GM23248 (cell line): ENCODE data around the gene CNNM4. TPM values are rescaled to one million over a fixed set of nuclear protein-coding genes. Genes with fewer than 3 reads are reported as not detected.

Source experiments
- DNase-seq: peaks from one replicate; pipeline ENCODE4 v3.0.0-alpha.2; 2015
- H2AFZ ChIP-seq: fragments of 200-600 bp; sonication (generic); 2 replicates; pipeline ENCODE4 v1.6.1; 2016; ENCODE audit warnings: antibody characterized with exemption
- H3F3A ChIP-seq: fragments of 200-600 bp; sonication (generic); 2 replicates; pipeline ENCODE4 v1.6.1; 2016; ENCODE audit warnings: mild to moderate bottlenecking, antibody characterized with exemption, mixed run types; ENCODE audit not compliant: insufficient read depth
- H3K27ac ChIP-seq: fragments of 200-600 bp; sonication (generic); 2 replicates; pipeline ENCODE4 v1.5.1; 2016; ENCODE audit warnings: mild to moderate bottlenecking
- H3K27me3 ChIP-seq: fragments of 200-600 bp; sonication (generic); replicated peaks from 2 replicates; pipeline ENCODE4 v1.6.1; 2016; ENCODE audit warnings: mild to moderate bottlenecking; ENCODE audit not compliant: insufficient read depth
- H3K36me3 ChIP-seq: fragments of 200-600 bp; sonication (generic); 2 replicates; pipeline ENCODE4 v1.6.1; 2016; ENCODE audit warnings: low read depth, mild to moderate bottlenecking
- H3K4me1 ChIP-seq: fragments of 200-600 bp; sonication (generic); 2 replicates; pipeline ENCODE4 v1.6.1; 2016; ENCODE audit warnings: mild to moderate bottlenecking; ENCODE audit not compliant: insufficient read depth
- H3K4me2 ChIP-seq: fragments of 200-600 bp; sonication (generic); one replicate; pipeline ENCODE4 v1.6.1; 2016; ENCODE audit warnings: mild to moderate bottlenecking; ENCODE audit not compliant: unreplicated experiment
- H3K4me3 ChIP-seq: fragments of 200-600 bp; sonication (generic); 2 replicates; pipeline ENCODE4 v1.5.1; 2016; ENCODE audit warnings: mild to moderate bottlenecking
- H3K79me2 ChIP-seq: fragments of 200-600 bp; sonication (generic); 2 replicates; pipeline ENCODE4 v1.6.1; 2016; ENCODE audit warnings: mild to moderate bottlenecking; ENCODE audit not compliant: insufficient read depth
- H3K9ac ChIP-seq: fragments of 200-600 bp; sonication (generic); 2 replicates; pipeline ENCODE4 v1.6.1; 2016; ENCODE audit warnings: mild to moderate bottlenecking
- H3K9me2 ChIP-seq: fragments of 200-600 bp; sonication (generic); 2 replicates; pipeline ENCODE4 v1.6.1; 2016; ENCODE audit warnings: mixed run types, mild to moderate bottlenecking, moderate library complexity; ENCODE audit not compliant: insufficient read depth
- H3K9me3 ChIP-seq: fragments of 200-600 bp; sonication (generic); one replicate; pipeline ENCODE4 v1.6.1; 2017; ENCODE audit warnings: low read depth
- H4K20me1 ChIP-seq: fragments of 200-600 bp; sonication (generic); 2 replicates; pipeline ENCODE4 v1.6.0; 2016; ENCODE audit not compliant: insufficient read depth
- EZH2 ChIP-seq: fragments of 200-600 bp; sonication (generic); IDR thresholded peaks from 2 replicates; pipeline ENCODE4 v1.6.1; 2018; ENCODE audit warnings: antibody characterized with exemption, mild to moderate bottlenecking; ENCODE audit not compliant: insufficient read depth, poor library complexity, severe bottlenecking
- EZH2phosphoT487 ChIP-seq: fragments of 200-600 bp; sonication (generic); IDR thresholded peaks from 2 replicates; pipeline ENCODE4 v1.6.1; 2018; ENCODE audit warnings: antibody characterized with exemption, moderate library complexity, mild to moderate bottlenecking, low read depth; ENCODE audit not compliant: insufficient read depth
- WGBS, 2 experiments: methylation state at CpG; one replicate each; pipeline ENCODE4 v1.1.6; 2015 to 2017; ENCODE audit warnings: low lambda C conversion rate in 2 of 2, low coverage in 1 of 2; ENCODE audit errors: missing lambda C conversion rate in 2 of 2; 5-methylcytosine and 5-hydroxymethylcytosine counted together
- in situ Hi-C: fragments of 300-500 bp; cut with MboI; formaldehyde crosslinking; loops from 2 replicates; pipeline ENCODE4 v1.15.0; 2020
- polyA plus RNA-seq: library from polyadenylated mRNA; unstranded; fragments of >200 nt; fragmentation: Nextera tagmentation; extraction: Ambion mirVana; gene quantifications from 2 replicates; pipeline ENCODE4 v1.2.1, GENCODE V29; 2016
- total RNA-seq: library from RNA; depleted of rRNA; stranded (reverse); fragments of >200 nt; shearing (Covaris generic); gene quantifications from 2 replicates; pipeline ENCODE4 v1.2.3, GENCODE V29; 2014

Gene CNNM4
- total and polyA plus RNA-seq, 2 experiments from 2014 or later, result 2.8 to 4.8 TPM

GRCh38 chr2:96809951-96810782 lies 49.5 kb downstream of the CNNM4 start:
- Histone ChIP-seq H3K36me3 (no peaks in the 10 kb centered on the region), H3K27me3 (no peaks in the 10 kb centered on the region), H3K4me1 (peaks cover 7% of the 10 kb centered on the region; the same call in 1 of the 2 replicates), H4K20me1 (no peaks in the 10 kb centered on the region), H3K9me2 (no peaks in the 10 kb centered on the region), H3K4me3 (no peak overlapping the region), H3F3A (0 out of 2 replicates have a peak, but pooled peaks cover 4% of the 10 kb centered on the region), H3K4me2 (no peak overlapping the region), H3K9ac (no peak overlapping the region), H3K79me2 (no peaks in the 10 kb centered on the region), H3K27ac (no peak overlapping the region), H3K9me3 (no peaks in the 10 kb centered on the region), H2AFZ (no peak overlapping the region)
- WGBS, 2 experiments, result 86 to 89% methylated on average over 12 of the region's 12 CpGs
- TF ChIP-seq EZH2phosphoT487, result no peak
- TF ChIP-seq EZH2, result no peak
- no peak for DNase-seq
- in situ Hi-C loops, result no loop called here

- no peak overlapping the region for H3K27ac ChIP-seq
- no peak for DNase-seq
- H4K20me1 ChIP-seq, result no peaks in the 10 kb centered on the region
- H3K9me3 ChIP-seq, result no peaks in the 10 kb centered on the region
- H3K36me3 ChIP-seq, result no peaks in the 10 kb centered on the region
- H2AFZ ChIP-seq, result no peak overlapping the region
- 0 out of 2 replicates have a peak, but pooled peaks cover 8% of the 10 kb centered on the region for H3F3A ChIP-seq
- peaks cover 7% of the 10 kb centered on the region; the same call in 1 of the 2 replicates for H3K4me1 ChIP-seq
- TF ChIP-seq EZH2phosphoT487 (no peak), EZH2 (no peak)
- H3K27me3 ChIP-seq, result no peaks in the 10 kb centered on the region
- no peak overlapping the region for H3K4me2 ChIP-seq
- no peak overlapping the region for H3K4me3 ChIP-seq
- 95 to 96% methylated on average over 5 of the region's 5 CpGs for WGBS, 2 experiments
- H3K9ac ChIP-seq, result no peak overlapping the region
- H3K9me2 ChIP-seq, result no peaks in the 10 kb centered on the region
- in situ Hi-C loops, result no loop called here
- no peaks in the 10 kb centered on the region for H3K79me2 ChIP-seq
Measured at GRCh38 chr2:96810783-96811192, 50.1 kb downstream of the CNNM4 start.

DNA sequence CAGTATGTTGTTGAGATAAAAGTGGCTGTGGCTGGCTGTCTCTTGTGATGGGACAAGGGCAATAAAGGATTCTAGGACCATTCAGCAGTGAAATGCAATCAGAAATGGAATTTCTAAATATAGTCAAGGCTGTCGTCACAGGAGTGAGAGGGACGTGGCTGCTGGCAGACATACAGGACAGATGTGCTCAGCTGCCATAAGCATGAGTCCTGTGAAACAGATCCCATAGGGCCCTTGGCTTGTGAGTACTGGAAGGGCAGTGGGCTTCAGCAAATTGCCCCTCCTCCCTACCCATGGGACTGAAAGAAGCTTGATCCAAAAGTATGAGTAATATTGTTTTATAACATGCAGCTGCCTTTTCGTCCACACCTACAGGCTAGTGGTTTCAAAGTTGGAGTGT lies 51.2 kb downstream of the CNNM4 start:
- no peak overlapping the region for H3K9ac ChIP-seq
- peaks cover 7% of the 10 kb centered on the region; the same call in 1 of the 2 replicates for H3K4me1 ChIP-seq
- peak; percentile 68 for DNase-seq
- no peaks in the 10 kb centered on the region for H3K36me3 ChIP-seq
- no peaks in the 10 kb centered on the region for H3K27me3 ChIP-seq
- H3K4me2 ChIP-seq, result no peak overlapping the region
- no peaks in the 10 kb centered on the region for H4K20me1 ChIP-seq
- no peaks in the 10 kb centered on the region for H3K79me2 ChIP-seq
- 26 to 33% methylated on average over 3 of the region's 3 CpGs for WGBS, 2 experiments
- TF ChIP-seq EZH2 (no peak), EZH2phosphoT487 (no peak)
- H3K9me2 ChIP-seq, result no peaks in the 10 kb centered on the region
- no peak overlapping the region for H3K4me3 ChIP-seq
- no peaks in the 10 kb centered on the region for H3K9me3 ChIP-seq
- in situ Hi-C loops, result no loop called here
- H3F3A ChIP-seq, result 0 out of 2 replicates have a peak, but pooled peaks cover 8% of the 10 kb centered on the region
- no peak overlapping the region for H3K27ac ChIP-seq
- no peak overlapping the region for H2AFZ ChIP-seq

- Histone ChIP-seq H3F3A (0 out of 2 replicates have a peak, but pooled peaks cover 8% of the 10 kb centered on the region), H3K9me2 (no peaks in the 10 kb centered on the region), H3K36me3 (no peaks in the 10 kb centered on the region), H3K4me2 (no peak overlapping the region), H3K4me1 (peaks cover 7% of the 10 kb centered on the region; the same call in 1 of the 2 replicates), H3K27me3 (no peaks in the 10 kb centered on the region), H3K9ac (no peak overlapping the region), H3K79me2 (no peaks in the 10 kb centered on the region), H4K20me1 (no peaks in the 10 kb centered on the region), H3K27ac (no peak overlapping the region), H2AFZ (no peak overlapping the region), H3K9me3 (no peaks in the 10 kb centered on the region), H3K4me3 (no peak overlapping the region)
- WGBS, 2 experiments, result 86 to 88% methylated on average over 4 of the region's 4 CpGs
- TF ChIP-seq EZH2 (no peak), EZH2phosphoT487 (no peak)
- DNase-seq, result no peak
- in situ Hi-C loops, result no loop called here
Measured at GRCh38 chr2:96813656-96814055, 53.0 kb downstream of the CNNM4 start.
